ENCODE measurements around the gene DPF3.

DPF3 gene

GRCh38 chr14:72833174-72833573 is 60.7 kb downstream of the DPF3 start:
- DNase-seq, result no peak

- no peak for DNase-seq
Observed at GRCh38 chr14:72830786-72831594, 62.9 kb downstream of the DPF3 start.

GRCh38 chr14:72830356-72830755 is 63.5 kb downstream of the DPF3 start:
- no peak for DNase-seq

- no peak for DNase-seq
Observed at GRCh38 chr14:72828604-72829003, 65.3 kb downstream of the DPF3 start.

GRCh38 chr14:72826039-72826438 is 67.9 kb downstream of the DPF3 start:
- no peak for DNase-seq

- DNase-seq, result no peak
Observed at GRCh38 chr14:72825486-72825885, 68.4 kb downstream of the DPF3 start.

GRCh38 chr14:72824051-72824450 is 69.8 kb downstream of the DPF3 start:
- DNase-seq, result no peak

GRCh38 chr14:72822946-72823611 is 70.8 kb downstream of the DPF3 start:
- no peak for DNase-seq

GRCh38 chr14:72818998-72819397 is 74.9 kb downstream of the DPF3 start:
- no peak for DNase-seq

- DNase-seq, result no peak
Observed at GRCh38 chr14:72816287-72816686, 77.6 kb downstream of the DPF3 start.

GRCh38 chr14:72815430-72815829 is 78.5 kb downstream of the DPF3 start:
- DNase-seq, result no peak

GRCh38 chr14:72812292-72812851 is 81.5 kb downstream of the DPF3 start:
- DNase-seq, result no peak

GRCh38 chr14:72810201-72810600 is 83.7 kb downstream of the DPF3 start:
- peak; percentile 11 for DNase-seq

- DNase-seq, result no peak
Observed at GRCh38 chr14:72809063-72809462, 84.8 kb downstream of the DPF3 start.

- DNase-seq, result no peak
Observed at GRCh38 chr14:72808564-72808963, 85.3 kb downstream of the DPF3 start.

- no peak for DNase-seq
Observed at GRCh38 chr14:72802588-72802946, 91.3 kb downstream of the DPF3 start.

GRCh38 chr14:72801836-72802587 is 91.9 kb downstream of the DPF3 start:
- no peak for DNase-seq

- DNase-seq, result no peak
Observed at GRCh38 chr14:72801381-72801812, 92.5 kb downstream of the DPF3 start.

- DNase-seq, result no peak
Observed at GRCh38 chr14:72800848-72801370, 93.0 kb downstream of the DPF3 start.

- no peak for DNase-seq
Observed at GRCh38 chr14:72800296-72800695, 93.6 kb downstream of the DPF3 start.

GRCh38 chr14:72796935-72797334 is 97.0 kb downstream of the DPF3 start:
- DNase-seq, result no peak

- DNase-seq, result no peak
Observed at GRCh38 chr14:72793156-72793939, 100.6 kb downstream of the DPF3 start.
